Stimulated activated CD8-positive, alpha-beta memory T cell treated with anti-CD3 and anti-CD28 coated beads, Interleukin-7, amount 100 ng/mL, for 4 hours (primary cell): ENCODE data around the gene CHST3.

Experiments
- DNase-seq, 2 donors: peaks; one replicate each; pipeline ENCODE4 v3.0.0-alpha.2; 2020; ENCODE audit warnings: low read depth in 2 of 2

Gene CHST3

DNA sequence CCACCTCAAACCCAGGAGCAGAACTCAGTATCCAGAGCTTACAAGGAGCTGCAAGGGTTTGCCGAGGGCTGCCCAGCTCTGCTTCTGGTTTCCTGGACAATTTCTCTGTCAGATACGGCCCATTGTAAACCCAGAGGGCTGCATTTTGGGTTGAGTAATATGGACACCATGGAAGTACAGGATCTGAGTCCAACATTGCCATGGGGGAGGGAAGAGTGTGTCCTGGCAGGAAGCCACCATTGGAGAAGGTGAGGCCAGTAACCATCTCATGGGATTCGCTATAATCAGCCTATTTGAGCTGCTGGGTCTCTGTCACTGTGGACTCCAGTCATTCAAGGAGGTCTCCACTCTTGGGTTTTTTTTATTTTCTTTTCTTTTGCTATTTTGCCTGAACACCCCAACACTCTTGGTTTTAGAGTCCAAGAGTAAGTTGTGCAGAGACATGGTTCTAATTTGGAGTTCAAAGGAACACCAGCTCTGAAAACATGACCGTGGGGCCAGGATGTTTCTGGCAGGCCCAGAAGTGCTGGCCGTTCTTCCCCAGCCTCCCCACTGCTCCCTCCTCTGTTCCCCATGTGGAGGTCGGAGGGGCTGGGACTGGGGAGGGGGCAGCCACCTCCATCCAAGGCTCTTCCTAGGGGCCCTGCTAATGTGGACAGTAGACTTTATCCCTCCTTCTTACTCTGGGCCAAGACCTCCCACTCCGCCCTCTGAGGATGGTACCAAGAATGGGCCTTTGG lies 46.2 kb downstream of the CHST3 start:
- no peak for DNase-seq

DNA sequence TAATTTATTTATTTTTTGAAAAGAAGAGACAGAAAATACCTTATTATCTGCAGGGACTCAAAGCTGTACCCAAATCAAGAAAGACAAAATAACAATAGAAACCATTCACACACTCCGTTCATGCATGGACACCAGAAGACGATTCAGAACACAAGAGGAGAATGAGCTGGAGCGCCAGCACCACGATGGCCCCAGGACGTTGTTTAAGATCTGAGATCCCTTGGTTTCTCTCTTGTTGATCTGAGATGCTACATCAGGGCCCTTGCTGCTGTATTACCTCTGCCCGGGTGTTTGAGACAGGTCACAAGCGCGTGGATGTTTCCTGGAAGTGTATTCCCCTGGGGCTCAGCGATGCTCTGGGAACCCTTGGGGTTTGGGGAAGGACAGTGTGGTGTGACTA lies 46.8 kb downstream of the CHST3 start:
- DNase-seq: no peak

DNA sequence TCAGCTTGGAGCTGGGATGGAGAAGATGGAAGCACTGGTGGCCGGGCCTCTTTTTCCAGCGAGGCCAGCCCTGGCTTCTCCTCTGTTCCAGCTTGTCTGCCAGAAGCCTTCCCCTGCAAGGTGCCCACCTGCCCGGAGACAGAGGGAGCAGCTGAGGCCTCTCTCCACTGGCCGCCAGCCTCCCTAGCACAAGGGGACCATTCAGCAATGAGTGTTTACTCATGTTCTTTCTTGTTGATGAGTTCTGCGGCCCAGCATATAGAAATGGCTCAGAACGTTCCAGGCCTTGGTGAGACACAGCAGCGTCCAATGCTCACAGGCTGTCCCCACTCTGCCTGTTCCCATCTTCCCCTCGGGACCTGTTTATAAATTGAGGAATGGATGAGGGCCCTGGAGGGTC lies 47.3 kb downstream of the CHST3 start:
- no peak for DNase-seq

DNA sequence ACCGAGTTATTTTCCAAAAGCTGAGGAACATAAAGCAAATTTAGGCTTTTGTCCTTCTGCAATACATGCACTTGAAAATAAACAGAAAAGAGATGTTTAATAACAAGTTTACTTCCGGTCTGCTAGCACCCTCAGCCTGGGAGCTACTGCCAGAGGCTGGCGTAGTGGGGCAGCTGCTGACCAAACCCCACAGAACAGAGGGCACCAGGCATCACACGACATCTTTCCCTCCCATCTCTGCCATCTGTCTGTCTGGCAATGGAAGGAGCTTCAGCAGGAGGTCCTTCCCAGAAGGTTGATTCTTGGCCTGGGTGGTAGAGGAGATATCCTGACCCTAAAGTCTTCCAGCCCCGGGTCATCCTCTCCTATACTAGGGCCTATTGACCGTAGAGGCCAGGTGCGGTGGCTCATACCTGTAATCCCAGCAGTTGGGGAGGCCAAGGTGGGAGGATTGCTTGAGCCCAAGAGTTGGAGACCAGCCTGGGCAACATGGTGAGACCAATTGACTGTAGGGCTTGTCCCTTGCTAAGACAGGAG lies 47.8 kb downstream of the CHST3 start:
- DNase-seq: no peak

DNA sequence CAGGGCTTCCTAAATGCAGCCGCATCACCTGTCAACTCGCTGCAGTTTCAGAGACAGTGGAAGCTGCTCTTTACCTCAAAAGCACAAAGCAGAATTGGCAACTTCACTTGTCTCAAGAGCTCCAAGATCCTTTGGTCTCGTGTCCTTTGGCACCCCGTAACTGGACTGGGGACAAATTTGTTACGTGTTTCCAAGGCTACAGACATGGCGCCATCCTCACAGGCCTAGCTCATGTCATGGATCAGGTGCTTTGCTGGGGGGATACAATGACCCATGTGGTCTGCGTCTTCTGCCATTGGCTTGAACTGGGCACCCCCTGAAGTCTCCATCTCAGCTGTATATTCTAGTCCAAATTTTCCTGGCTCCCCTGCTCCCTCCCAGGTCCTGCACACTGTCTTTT lies 48.6 kb downstream of the CHST3 start:
- no peak for DNase-seq

DNA sequence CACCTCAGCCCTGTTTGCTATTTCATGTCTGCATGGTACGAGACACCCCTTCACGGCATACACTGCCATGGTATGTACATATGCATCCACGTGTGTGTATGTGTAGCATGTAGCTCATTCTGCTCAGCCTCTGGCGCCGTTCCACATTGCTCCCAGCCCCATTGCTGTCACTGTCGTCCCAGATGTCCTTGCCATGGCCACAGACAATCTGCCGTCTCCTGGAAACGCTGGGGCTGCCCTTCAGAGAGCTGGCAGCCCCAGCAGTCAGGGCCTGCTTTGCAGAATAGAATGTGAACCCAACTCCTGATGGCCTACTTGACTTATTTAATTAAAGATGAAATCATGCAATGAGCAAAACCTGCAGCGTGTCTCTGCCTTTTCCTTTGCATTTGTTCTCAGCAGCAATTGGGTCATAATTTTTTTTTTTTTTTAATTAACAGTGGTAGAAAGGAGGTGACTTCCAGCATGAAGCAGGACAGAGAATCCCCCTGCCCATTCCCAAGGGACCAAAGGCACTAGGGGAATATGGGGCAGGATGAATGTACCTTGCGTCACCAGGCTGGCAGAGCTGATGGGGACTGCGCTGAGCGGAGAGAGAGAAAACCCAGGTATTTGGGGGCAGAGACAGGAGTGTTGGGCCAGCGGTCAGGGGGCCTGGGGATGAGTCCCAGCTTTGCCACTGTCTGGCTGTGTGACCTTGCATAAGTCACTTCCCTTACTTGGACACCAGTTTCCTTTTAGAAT lies 49.2 kb downstream of the CHST3 start:
- no peak for DNase-seq

DNA sequence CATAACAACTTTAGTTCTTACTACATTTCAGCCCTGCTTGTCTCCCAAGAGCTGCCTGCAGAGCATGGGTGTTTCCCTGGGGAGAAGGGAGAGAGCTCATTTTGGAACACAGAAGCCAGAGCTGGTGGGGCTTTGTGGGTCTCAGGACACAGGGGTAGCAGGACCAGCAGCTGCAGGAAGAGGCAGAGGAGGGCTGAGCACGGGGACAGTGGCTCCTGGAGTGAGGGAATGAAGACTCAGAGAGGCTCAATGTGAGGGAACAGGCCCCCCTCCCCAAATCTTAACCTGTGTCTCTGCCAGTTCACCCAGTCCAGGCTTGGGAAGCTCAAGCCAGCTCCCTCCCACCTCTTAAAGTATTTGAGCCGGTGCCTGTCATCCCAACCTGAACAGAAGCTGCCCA lies 50.0 kb downstream of the CHST3 start:
- no peak for DNase-seq

DNA sequence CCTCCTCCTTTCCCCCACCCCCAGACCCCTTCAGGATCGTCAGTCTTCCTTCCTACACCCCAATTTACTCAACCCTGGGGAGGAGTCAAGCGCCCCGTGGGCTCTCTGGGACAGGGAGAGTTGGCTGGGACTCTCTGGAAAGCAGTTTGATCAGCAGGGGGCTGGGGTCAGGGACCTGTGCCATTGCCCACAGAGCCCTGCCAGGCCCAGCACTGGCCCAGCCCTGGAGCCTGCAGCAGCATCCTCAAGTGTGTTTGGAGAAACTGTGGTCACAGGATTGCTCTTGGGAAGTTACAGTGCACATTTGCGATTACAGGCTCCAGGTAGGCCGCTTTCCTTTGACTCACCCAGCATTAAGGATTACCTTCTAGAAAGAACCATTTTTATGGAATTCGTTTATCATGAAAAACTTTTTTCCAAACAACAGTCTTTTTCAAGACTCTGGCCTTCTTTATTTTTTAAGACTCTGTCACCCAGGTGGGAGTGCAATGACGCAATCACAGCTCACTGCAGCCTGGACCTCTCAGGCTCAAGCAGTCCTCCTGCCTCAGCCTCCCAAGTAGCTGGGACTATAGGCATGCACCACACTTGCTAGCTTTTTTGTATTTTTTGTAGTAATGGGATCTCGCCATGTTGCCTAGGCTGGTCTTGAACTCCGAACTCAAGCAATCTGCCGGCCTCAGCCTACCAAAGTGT lies 50.7 kb downstream of the CHST3 start:
- no peak for DNase-seq

DNA sequence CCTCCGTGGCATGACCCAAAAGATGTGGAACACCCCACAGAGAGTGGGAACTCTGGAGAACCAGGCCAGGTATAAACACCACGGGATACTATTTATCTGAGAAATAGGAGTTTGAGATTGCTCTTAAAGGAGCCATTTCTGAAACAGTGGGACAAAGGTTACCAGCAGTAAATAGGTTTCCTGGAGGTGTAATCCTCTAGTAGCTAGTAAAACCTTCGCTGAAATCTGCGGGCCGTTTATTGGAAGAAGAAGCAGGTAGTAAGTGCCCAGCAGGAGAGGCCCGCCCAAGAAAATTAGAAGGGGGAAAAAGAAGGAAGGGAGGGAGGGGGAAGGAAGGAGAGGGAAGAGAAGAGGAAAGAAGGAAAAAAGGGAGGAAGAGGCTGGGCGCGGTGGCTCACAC lies 51.6 kb downstream of the CHST3 start:
- DNase-seq: no peak

DNA sequence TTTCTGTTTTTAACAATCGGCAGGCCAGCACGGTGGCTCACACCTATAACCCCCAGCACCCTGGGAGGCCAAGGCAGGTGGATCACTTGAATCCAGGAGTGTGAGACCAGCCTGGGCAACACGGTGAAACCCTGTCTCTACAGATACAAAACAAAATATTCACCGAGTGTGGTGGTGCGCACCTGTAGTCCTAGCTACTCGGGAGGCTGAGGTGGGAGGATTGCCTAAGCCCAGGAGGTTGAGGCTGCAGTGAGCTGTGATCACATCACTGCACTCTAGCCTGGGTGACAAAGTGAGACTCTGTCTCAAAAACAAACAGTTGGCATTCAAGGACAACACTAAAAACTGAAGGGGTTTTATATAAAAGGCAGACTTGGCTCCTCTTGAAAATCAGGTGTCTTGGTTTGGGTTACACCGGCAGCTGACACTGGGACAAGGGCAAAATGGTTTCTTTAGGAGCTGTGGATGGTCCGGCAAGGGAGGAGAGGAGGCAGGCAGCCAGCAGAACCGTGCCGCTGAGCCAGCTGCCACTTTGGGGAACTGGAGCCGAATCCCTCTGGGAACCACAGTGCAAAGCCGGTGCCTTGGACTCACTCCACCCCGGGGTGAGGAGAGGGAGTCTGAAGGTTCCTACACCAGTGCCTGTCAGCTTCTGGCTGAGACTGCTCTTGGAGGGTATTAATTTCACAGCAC lies 52.6 kb downstream of the CHST3 start:
- DNase-seq: no peak

DNA sequence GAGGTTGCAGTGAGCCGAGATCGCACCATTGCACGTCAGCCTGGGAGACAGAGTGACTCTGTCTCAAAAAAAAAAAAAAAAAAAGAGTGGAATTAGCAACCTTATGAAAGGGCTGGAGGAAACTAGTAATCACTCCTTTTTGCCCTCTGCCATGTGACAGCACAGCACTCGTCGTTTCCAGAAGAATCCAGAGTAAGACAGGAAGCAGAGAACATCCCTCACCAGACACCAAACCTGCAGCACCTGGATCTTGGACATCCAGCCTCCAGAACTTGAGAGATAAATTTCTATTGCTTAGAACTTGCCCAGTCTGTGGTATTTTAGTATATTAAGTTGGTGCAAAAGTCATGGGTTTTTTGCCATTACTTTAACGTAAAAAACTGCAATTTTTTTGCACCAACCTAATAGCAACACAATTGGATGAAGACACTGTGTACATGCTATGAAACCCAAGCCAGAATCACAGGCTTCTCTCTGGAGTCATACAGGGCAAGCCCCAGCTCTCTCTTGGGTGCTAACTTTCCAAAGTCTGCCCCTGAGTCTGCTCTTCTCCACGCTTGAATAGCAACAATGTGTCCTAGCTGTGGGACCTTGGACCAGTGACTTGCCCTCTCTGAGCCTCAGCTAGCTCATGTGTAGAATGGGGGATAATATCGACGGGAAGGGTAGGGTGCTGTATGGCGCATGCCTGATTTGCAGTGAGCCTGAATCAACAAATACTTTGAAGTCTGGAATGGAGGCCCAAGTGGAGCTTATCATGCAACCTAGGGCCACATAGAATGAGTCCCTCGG lies 55.1 kb downstream of the CHST3 start:
- no peak for DNase-seq

DNA sequence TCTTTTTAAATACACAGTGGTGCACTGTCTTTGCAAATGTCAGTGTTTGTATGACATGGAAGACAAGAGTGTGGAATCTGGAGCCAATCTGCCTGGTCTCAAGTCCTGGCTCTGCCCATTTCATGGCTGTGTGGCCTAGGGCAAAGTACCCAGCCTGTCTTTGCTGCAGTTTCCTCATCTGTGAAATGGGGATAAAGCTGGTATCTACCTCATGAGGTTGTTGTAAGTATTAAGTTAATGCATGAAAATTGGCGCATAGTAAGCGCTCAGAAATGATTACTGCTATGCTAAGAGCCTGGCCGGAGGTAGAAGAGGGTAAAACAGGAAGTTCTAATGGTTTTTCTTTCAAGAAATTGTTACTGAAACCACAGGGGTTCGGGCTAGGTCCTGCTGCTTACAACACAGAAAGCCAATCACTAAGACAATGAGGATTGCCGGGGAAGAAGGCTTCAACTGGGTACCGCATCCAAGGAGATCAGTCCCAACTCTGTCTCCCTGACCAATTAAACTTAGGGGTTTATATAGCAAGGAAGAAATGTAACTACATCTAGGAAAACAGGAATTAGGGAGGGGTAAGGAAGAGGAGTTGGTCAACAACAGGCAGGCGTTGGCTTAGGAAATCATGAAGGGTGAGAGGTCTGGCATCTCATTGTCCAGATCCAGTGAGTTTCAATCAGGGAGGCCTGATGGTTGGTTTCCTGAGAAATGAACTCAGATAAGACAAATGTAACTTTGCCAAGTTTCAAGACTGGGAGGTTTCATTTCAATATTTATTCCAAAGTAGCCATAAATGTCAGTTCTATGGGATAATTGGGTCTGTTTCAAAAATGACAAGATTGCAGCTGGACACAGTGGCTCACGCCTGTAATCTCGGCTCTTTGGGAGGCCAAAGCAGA lies 57.0 kb downstream of the CHST3 start:
- no peak for DNase-seq

DNA sequence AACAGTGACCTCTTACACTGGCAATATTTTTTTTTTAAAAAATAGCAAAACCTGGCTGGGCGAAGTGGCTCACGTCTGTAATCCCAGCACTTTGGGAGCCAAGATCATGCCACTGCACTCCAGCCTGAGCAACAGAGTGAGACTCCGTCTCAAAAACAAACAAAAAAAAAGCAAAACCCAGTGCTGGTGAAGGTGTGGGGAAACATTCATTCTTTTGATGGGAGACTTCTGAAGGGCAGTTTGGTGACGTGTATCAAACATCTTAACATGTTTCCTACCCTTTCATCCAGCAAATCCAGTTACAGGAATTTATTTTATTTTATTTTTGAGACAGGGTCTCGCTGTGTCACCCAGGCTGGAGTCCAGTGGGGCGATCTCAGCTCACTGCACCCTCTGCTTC lies 58.0 kb downstream of the CHST3 start:
- DNase-seq: no peak

DNA sequence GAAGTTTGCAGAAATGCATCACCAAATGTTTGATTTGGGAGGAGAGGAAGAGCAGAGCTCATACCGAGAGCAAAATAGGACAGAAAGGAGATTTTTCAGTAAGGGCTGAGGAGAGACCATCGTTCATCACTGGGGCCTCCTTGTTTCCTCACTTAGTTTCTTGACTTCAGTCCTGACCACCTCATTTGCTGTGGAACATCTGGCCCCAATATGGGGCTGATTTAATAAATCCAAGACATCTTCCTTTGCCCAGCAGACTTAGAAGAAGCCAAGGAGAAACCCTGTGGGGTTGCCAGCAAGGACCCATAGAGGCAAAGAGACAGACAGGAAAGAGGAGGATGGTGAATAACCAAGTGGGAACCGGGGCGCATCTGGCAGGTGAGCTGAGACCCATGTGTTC lies 60.4 kb downstream of the CHST3 start:
- DNase-seq: no peak

DNA sequence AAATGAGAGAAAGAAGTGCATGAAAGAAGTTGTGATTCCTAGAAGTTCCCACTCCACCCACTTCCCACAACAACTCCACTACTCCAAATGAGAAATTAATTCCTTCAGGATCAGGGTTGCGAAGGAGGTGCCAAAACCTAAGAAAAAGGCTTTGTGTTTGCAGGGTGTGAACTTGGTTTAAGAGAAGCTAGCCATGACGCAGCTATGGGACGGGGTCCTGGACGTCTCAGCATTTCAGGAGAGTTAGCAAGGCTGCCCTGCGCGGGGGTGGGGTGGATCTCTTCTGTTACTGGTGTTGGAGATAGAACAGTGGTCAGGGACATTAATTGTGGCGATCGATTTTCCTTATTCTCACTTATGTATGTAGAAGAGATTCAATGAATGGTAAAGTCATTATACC lies 61.2 kb downstream of the CHST3 start:
- DNase-seq: no peak

DNA sequence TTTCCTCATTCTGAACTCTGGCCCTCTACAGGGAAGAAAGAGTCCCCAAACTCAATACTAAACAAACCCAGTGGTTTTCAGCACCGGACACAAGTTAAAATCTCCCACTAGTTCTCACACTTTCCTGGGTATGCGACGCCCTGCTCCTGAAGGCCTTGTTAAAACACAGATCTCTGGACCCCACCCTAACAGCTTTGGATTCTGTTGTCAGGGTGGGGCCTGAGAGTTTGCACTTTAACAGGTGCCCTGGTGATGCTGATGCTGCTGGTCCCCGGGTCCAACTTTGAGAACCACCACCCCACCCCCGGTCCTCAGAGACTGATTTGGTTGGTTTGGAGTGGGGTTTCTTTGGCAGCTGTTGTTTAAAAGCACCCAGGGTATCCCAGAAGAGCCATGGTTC lies 61.6 kb downstream of the CHST3 start:
- no peak for DNase-seq

DNA sequence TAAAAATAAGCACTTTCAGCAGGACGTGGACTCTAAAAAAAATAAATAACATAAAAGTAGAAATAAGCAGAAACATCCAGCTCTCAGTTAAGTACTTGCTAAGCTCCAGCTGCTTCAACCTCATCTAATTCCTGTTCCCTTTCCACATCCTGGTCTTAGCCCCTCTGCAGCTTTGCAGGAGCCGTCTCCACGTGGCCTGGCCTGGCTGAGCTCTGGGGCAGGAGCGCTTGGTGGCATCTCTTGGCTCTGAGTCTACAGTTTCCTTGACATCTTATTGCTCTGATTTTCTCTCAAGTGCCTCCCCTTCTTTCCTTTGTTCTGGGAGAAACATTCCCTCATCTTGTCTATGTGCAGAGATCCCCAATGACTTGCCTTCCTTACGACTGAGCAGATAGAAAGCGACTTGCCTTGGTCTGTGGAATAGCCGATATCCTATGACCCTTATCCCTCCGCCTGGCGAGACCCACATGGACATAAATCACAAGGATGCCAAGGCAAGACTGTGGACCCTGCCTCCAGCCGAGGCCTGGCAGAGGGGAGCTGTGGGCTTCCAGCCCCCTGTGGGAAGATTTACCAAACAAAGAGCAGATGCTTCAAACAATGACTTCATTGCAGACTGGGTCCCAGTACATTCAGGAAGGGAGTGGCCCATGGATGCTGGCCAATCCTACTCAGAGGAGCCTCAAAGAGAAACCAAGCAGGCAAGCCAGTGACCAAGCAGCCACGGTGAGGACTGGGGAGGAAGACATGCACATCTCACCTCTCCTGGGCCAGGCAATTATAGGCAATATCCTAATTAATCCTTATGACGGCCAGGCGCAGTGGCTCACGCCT lies 62.3 kb downstream of the CHST3 start:
- DNase-seq: no peak

DNA sequence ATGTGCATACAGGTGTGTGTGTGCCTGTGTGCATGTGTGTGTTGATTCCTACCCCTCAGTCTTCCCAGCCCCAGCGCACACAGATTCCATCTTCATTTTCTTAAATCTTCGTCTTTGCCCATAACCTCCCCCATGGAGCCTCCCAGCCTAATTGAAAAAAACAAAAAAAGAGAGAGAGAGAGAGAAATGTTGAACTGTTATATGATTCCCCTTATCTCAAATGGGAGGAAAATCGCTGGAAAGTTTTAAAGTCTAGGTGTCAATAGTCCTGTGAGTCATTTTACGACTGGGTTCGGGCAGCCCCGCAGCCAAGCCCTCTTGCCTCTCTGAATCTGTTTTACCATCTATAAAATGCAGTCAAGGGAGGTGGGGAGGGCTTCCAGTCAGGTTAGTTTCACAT lies 63.3 kb downstream of the CHST3 start:
- no peak for DNase-seq

DNA sequence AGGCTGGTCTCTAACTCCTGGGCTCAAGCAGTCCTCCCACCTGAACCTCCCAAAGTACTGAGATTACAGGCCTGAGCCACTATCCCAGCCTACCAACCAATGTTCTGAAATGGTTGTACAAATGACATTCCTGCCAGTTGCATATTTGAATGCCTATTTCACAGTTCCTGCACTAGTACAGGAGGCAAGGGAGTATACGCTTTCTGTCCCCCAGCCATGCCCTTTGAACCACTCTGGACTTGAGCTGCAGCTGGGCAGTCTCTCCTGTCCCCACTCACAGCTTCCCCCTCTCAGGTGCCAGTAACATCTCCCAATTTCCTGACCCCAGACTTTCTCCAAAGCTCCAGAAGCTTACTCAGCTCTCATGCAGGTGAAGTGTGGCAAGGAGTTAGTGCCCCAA lies 65.2 kb downstream of the CHST3 start:
- no peak for DNase-seq
